GM12873 (cell line): ENCODE results near the gene C19orf12.

Experiments used
- TF ChIP-seq, protein P1 (sequence below): IDR thresholded peaks from 2 replicates; pipeline ENCODE4 v1.5.1; 2012; ENCODE audit warnings: low read depth, mild to moderate bottlenecking, moderate library complexity, low read length, control low read depth; ENCODE audit not compliant: insufficient read depth; ENCODE audit errors: missing control alignments

C19orf12 gene

DNA sequence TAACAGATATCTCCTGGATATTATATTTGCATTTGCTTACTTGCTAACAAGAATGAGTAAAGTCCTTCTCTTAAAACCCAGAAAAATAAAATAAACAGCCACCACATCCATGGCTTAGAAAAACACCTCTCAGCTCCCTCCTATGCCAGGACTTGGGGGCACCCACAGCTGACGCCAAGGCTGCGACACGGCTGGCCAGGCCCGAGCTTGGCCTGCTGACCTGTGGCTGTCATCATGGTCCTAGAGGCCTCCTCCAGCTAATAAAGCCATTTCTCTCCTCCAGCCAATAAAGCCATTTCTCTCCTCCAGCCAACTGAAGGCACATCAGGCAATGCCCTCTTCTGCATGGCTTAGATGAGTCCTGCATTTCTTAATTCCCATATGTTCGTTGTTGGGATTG lies 20.9 kb downstream of the C19orf12 start:
- TF ChIP-seq, protein P1, sequence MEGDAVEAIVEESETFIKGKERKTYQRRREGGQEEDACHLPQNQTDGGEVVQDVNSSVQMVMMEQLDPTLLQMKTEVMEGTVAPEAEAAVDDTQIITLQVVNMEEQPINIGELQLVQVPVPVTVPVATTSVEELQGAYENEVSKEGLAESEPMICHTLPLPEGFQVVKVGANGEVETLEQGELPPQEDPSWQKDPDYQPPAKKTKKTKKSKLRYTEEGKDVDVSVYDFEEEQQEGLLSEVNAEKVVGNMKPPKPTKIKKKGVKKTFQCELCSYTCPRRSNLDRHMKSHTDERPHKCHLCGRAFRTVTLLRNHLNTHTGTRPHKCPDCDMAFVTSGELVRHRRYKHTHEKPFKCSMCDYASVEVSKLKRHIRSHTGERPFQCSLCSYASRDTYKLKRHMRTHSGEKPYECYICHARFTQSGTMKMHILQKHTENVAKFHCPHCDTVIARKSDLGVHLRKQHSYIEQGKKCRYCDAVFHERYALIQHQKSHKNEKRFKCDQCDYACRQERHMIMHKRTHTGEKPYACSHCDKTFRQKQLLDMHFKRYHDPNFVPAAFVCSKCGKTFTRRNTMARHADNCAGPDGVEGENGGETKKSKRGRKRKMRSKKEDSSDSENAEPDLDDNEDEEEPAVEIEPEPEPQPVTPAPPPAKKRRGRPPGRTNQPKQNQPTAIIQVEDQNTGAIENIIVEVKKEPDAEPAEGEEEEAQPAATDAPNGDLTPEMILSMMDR: no peak

DNA sequence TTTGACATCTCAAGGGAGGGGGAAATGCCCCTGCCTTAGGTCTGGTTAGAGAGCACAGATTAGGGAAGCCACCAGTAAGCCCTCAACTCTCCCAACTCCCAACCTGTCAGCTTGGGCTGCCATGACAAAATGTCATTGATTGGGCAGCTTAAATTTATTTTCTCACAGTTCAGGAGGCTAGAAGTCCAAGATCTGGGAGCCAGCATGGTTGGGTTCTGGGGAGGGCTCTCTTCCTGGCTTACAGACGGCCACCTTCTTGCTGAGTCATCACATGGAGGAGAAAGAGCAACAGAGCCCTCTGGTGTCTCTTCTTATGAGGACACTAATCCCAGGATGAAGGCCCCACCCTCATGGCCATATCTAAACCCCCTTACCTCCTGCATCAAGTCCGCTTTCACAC lies 24.2 kb downstream of the C19orf12 start:
- TF ChIP-seq, protein P1: peak; percentile 64

DNA sequence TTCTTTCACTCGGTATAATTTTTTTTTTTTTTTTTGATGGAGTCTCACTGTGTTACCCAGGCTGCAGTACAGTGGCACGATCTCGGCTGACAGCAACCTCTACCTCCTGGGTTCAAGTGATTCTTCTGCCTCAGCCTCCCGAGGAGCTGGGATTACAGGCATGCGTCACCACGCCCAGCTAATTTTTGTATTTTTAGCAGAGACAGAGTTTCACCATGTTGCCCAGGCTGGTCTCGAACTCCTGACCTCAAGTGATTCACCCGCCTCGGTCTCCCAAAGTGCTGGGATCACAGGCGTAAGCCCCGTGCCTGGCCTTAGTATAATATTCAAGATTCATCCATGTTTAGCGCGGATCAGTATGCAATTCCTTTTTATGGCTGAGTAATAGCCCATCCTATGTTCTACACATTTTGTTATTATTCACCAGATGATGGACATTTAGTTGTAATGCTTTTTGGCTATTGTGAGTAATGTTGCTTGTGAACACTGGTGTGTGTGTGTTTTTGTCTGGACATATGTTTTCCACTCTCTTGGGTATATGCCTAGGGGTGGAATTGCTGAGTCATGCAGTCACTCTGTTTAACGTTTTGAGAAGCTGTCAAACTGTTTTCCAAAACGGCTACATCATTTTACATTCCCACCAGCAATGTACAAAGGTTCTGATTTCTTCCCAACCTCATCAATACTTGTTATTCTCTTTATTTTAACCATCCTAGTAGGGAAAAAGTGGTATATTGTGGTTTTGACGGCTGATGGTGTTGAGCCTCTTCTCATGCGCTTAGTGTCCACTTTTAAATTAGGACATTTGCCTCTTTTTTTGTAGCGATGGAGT lies 26.9 kb downstream of the C19orf12 start:
- TF ChIP-seq, protein P1: no peak

DNA sequence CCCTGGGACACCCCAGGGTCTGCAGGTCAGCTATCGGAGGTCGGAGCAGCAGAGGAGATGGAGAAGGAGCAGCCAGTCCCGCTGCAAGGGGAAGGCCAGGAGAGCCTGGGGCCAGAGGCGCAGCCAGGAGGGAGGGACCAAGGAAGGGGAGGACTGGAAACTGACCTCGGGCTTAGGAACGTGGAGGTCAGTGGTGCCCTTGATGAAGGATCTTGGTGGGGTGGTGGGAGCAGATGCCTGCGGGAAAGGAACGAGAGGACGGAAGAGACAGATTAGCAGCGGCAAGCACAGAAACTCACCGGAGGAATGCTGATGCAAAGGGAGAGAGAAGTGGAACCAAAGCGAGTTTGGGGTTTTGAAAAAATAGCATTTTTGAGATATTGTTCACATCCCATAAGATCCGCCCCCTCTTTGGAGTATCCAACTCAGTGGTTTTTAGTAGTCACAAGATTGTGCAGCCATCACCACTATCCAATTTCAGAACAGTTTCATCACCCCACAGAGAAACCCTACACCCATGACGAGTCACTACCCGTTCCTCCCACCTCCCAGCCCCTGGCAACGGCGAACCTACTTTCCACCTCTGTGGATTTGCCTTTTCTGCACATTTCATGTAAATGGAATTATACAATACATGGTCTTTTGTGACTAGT lies 27.7 kb downstream of the C19orf12 start:
- TF ChIP-seq, protein P1: no peak

DNA sequence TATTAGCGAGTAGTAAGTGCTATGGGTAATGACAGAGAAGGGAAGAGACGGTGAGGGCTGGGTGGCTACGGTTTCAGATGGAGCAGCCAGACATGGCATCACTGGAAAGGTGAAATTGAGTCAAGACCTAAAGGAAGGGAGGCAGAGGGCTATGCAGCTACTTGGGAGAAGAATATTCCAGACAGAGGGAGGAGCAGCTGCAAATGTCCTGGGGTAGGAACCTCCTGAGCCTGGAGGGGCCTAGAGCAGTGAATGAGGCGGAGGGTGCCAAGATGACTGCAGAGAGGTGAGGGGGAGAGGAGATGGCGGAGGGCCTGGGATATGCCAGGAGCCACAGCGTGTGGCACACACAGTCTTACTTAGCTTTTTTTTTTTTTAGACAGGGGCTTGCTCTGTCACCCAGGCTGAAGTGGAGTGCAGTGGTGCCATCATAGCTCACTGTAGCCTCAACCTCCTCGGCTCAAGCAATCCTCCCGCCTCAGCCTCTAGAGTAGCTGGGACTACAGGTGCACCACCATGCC lies 28.7 kb downstream of the C19orf12 start:
- TF ChIP-seq, protein P1: no peak

DNA sequence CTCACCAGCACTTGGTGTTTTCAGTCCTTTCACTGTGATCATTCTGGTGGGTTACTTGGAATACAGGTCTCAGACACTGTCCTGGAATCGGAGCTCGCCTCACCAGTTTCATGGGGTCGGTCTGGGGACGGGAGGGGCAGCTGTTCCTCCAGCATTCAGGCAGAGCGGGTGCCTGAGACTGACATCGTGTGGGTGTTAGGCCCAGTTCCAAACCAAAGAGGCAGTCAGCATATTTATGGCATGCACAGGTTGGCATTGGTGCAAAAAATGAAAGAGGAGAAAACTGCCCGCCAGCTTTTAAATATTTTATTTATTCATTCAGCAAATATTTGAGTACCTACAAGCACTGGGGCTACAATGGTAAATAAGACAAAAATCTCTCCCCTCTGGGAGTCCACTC lies 29.7 kb downstream of the C19orf12 start:
- TF ChIP-seq, protein P1: no peak

DNA sequence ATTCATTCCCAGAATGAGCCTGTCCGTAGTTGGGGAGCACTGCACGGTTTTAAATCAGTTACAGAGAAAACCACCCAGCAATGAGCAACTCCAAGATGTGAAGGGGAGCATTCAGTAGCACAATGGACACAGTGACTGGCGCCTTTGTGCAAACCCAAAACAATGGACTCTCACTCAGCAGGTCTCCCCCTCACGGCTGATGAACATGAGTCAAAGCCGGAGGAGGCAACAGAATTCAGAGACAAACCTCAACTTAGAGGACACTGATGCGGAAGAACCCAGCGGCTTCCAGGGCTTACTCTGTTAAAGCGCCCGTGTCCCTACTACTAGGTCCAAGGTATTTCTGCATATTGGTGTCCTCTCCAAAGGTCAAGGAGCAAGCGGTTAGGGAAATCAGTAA lies 32.1 kb downstream of the C19orf12 start:
- TF ChIP-seq, protein P1: no peak
